Heart left ventricle (tissue), 16 donors: ENCODE data around the gene LRBA. TPM values are rescaled to one million over a fixed set of nuclear protein-coding genes. Genes with fewer than 3 reads are reported as not detected.

Experiments
- ATAC-seq, 4 donors: fragments of 200-7000 bp; cut with Tn5 transposase; one replicate each; pipeline ENCODE4 v1.9.1; 2020 to 2022; ENCODE audit warnings: moderate library complexity in 4 of 4, mild to moderate bottlenecking in 3 of 4, moderate number of reproducible peaks in 1 of 4
- DNase-seq, 5 donors: peaks; one replicate each; pipeline ENCODE4 v3.0.0-alpha.2; 2020
- H3K27ac ChIP-seq, 12 donors: fragments of 200-600 bp; sonication (generic) in 4 of 12; one replicate each; pipeline versions ENCODE4 v1.5.0 to v1.8.0; 2016 to 2022; ENCODE audit warnings: mild to moderate bottlenecking in 2 of 12
- H3K27me3 ChIP-seq, 9 donors: fragments of 200-600 bp; sonication (generic) in 2 of 9; one replicate each; pipeline versions ENCODE4 v1.5.1 to v1.8.0; 2016 to 2022; ENCODE audit warnings: mild to moderate bottlenecking in 3 of 9
- H3K36me3 ChIP-seq, 9 donors: fragments of 200-600 bp; sonication (generic) in 2 of 9; one replicate each; pipeline versions ENCODE4 v1.5.0 to v1.8.0; 2018 to 2022; ENCODE audit warnings: mild to moderate bottlenecking in 2 of 9
- H3K4me1 ChIP-seq, 12 donors: fragments of 200-600 bp; sonication (generic) in 4 of 12; one replicate each; pipeline versions ENCODE4 v1.5.0 to v1.8.0; 2016 to 2022; ENCODE audit warnings: mild to moderate bottlenecking in 3 of 12
- H3K4me3 ChIP-seq, 12 donors: fragments of 200-600 bp; sonication (generic) in 4 of 12; one replicate each; pipeline versions ENCODE4 v1.5.0 to v1.8.0; 2017 to 2022; ENCODE audit warnings: mild to moderate bottlenecking in 9 of 12, moderate library complexity in 4 of 12
- H3K9me3 ChIP-seq, 12 donors: fragments of 200-600 bp; sonication (generic) in 4 of 12; one replicate each; pipeline versions ENCODE4 v1.5.0 to v1.8.0; 2016 to 2022; ENCODE audit warnings: mild to moderate bottlenecking in 1 of 12
- POLR2A ChIP-seq, 2 donors: fragments of 450-650 bp; IDR thresholded peaks; one replicate each; pipeline ENCODE4 v1.6.1; 2017; ENCODE audit warnings: antibody characterized with exemption in 2 of 2, mild to moderate bottlenecking in 2 of 2, moderate library complexity in 2 of 2
- WGBS, 4 donors: extraction: QIAGEN DNeasy Blood & Tissue Kit in 2 of 4; methylation state at CpG; one replicate each; pipeline versions ENCODE4 v1.1.5 to v1.1.7; 2013 to 2018; 5-methylcytosine and 5-hydroxymethylcytosine counted together
- intact Hi-C, 10 donors: fragments of 100-400 bp; cut with DNase I; formaldehyde crosslinking; loops; one replicate each; pipeline versions ENCODE4 v1.11.1 to v1.14.2; 2022
- polyA plus RNA-seq, 2 donors: library from polyadenylated mRNA; stranded (reverse); fragments of 200-250 nt; gene quantifications; one replicate each; pipeline ENCODE4 v1.2.3, GENCODE V29; 2013
- total RNA-seq, 9 donors: library from RNA; depleted of rRNA in 2 of 9; stranded (reverse); fragments of >200 nt in 2 of 9; fragmentation: NEBNext Ultra II Directional in 3 of 9; extraction: Animal tissue kit (Norgen Biotek cat#: 25700) in 3 of 9; gene quantifications; one replicate each; pipeline versions ENCODE4 v1.1.0 to v1.2.4, GENCODE V29; 2016 to 2023
- TF ChIP-seq, protein P1 (sequence below), 12 donors: fragments of 200-600 bp; sonication (generic) in 4 of 12; IDR thresholded peaks; one replicate each; pipeline versions ENCODE4 v1.5.0 to v1.8.0; 2018 to 2022; ENCODE audit warnings: antibody characterized with exemption in 12 of 12, mild to moderate bottlenecking in 5 of 12
- donor health status: ischemic (EF 13 %, LVEDD 7.1; RV severe dilation, severe dysfunction).
- donor health status: healthy with polysubstance abuse.
- donor health status: DM: no; HTN: yes; CAD: no.
- donor health status: DM: no; HTN: no; CAD: no.
- donor health status: ischemic (EF 25% LVEDD 6.9; RV normal size, moderate dysfunction).
- donor health status: ischemic (EF 25% LVEDD 5.7; RV mildly dilated, moderate dysfunction).
- donor health status: healthy.
- donor health status: DM: yes; HTN: yes; CAD: no.
- donor health status: ischemic (EF 35%, LVEDD 5.7; RV mildly dilated, moderate dysfunction).
- donor health status: nonischemic (EF 11% LVEDD 7.7; RV severe dilation, severe dysfunction).
- donor health status: DM: yes; HTN: yes; CAD: no.
- donor health status: PGD.
- donor health status: ischemic (EF 29% LVEDD 5.4; RV normal size, mild dysfunction).
- donor health status: nonischemic (EF 23%, LVEDD 6.1; RV moderate dilation, normal function).

LRBA gene
- total and polyA plus RNA-seq, 11 donors, result 6.5 to 35.1 (median 22.6) TPM

DNA sequence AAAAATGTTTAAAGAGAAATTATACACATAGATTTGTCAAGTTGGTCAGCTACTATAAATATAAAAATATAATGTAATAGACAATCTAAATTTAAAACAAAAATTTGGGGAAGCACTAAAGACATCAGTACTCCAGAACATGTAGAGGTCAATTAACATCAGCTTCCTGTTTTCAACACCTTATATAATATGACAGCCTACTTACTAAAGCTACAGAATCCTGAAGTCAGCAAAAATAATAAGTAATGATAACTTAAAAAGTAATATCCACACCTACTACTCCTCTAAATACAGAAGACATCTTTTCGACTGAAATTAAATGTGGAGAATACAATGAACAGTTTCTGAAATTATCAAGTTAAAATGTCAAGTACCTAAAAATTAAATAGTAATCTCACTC lies 118.6 kb downstream of the LRBA start:
- TF ChIP-seq POLR2A (IDR thresholded peaks at IDR 0.05), result no peak
- TF ChIP-seq, protein P1, sequence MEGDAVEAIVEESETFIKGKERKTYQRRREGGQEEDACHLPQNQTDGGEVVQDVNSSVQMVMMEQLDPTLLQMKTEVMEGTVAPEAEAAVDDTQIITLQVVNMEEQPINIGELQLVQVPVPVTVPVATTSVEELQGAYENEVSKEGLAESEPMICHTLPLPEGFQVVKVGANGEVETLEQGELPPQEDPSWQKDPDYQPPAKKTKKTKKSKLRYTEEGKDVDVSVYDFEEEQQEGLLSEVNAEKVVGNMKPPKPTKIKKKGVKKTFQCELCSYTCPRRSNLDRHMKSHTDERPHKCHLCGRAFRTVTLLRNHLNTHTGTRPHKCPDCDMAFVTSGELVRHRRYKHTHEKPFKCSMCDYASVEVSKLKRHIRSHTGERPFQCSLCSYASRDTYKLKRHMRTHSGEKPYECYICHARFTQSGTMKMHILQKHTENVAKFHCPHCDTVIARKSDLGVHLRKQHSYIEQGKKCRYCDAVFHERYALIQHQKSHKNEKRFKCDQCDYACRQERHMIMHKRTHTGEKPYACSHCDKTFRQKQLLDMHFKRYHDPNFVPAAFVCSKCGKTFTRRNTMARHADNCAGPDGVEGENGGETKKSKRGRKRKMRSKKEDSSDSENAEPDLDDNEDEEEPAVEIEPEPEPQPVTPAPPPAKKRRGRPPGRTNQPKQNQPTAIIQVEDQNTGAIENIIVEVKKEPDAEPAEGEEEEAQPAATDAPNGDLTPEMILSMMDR (IDR thresholded peaks at IDR 0.05), result no peak
- ATAC-seq, result no peak
- Histone ChIP-seq H3K9me3 (no peaks in the 10 kb centered on the region), H3K36me3 (peaks cover 0 to 52% (median 26%) of the 10 kb centered on the region in 9 donors), H3K27ac (no peak overlapping the region), H3K27me3 (no peaks in the 10 kb centered on the region), H3K4me1 (no peaks in the 10 kb centered on the region), H3K4me3 (no peak overlapping the region)
- intact Hi-C loops, result no loop called here
- 85 to 96% (median 91%) methylated on average over 1 of the region's 1 CpG for WGBS, 4 donors
- DNase-seq, result no peak

DNA sequence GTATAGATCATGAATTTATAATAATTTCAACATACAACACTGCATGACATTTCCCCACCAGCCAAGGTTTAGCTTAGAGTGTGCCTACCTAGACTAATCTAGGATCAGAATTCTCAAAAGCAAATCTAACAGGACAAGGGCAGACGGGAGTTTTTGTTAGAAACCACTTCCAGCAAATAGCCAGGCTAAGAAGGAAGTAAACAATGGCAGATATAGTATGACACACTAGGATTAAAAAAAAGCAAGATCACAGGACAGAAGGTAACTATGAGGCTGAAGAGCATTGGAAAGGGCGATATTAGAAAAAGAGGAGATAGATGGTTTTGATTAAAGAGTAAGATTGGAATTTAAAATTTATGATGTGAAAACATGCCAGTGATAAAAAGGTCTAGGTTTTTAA lies 124.8 kb downstream of the LRBA start:
- no peak for TF ChIP-seq POLR2A (IDR thresholded peaks at IDR 0.05)
- TF ChIP-seq, protein P1 (IDR thresholded peaks at IDR 0.05), result no peak

DNA sequence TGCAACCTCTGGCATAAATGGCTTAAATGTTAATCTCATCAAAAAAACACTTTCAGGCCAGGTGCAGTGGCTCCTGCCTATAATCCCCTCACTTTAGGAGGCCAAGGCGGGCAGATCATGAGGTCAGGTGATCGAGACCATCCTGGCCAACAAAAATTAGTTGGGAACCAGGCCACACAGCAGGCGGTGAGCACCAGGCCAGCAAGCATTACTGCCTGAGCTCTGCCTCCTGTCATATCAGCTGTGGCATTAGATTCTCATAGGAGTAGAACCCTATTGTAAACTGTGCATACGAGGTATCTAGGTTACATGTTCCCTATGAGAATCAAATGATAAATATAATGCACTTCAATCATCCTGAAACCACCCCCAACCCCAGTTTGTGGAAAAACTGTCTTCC lies 125.8 kb downstream of the LRBA start:
- TF ChIP-seq POLR2A (IDR thresholded peaks at IDR 0.05), result no peak
- TF ChIP-seq, protein P1 (IDR thresholded peaks at IDR 0.05), result no peak
- 95 to 98% (median 95%) methylated on average over 4 of the region's 4 CpGs for WGBS, 4 donors
- no peak for DNase-seq
- H3K27me3 ChIP-seq, result no peaks in the 10 kb centered on the region
- H3K36me3 ChIP-seq, result peaks cover 0 to 26% (median 7%) of the 10 kb centered on the region in 9 donors
- no peak overlapping the region for H3K27ac ChIP-seq
- no peaks in the 10 kb centered on the region for H3K9me3 ChIP-seq
- no peaks in the 10 kb centered on the region for H3K4me1 ChIP-seq
- H3K4me3 ChIP-seq, result no peak overlapping the region
- no peak for ATAC-seq
- intact Hi-C loops, result no loop called here

More for the DNA sequence above, 124.8 kb downstream of the LRBA start:
- Histone ChIP-seq H3K27me3 (no peaks in the 10 kb centered on the region), H3K36me3 (peaks cover 0 to 26% (median 7%) of the 10 kb centered on the region in 9 donors), H3K9me3 (no peaks in the 10 kb centered on the region), H3K4me1 (no peaks in the 10 kb centered on the region), H3K27ac (no peak overlapping the region), H3K4me3 (no peak overlapping the region)
- no peak for DNase-seq
- no peak for ATAC-seq
- 78 to 89% (median 81%) methylated on average over 2 of the region's 2 CpGs for WGBS, 4 donors
- intact Hi-C loops, result no loop called here

DNA sequence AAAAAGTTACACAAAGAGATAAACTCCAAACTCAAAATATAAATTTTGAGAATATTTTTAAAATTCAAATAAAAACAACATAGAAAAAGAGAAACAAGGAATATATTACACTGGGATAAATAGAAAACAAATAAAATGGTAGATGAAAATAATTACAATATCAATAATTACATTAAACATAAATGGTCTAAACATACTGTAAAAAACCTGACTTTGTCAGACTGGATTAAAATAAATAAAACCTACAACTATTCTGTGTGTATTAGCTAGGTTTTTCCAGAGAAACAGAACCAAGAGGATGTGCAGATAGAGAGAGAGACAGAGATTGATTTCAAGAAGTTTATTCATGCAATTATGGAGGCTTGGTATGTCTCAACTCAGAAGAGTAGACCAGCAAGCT lies 126.5 kb downstream of the LRBA start:
- TF ChIP-seq, protein P1 (IDR thresholded peaks at IDR 0.05), result no peak
- no peak for TF ChIP-seq POLR2A (IDR thresholded peaks at IDR 0.05)
- intact Hi-C loops, result no loop called here
- DNase-seq, result no peak
- no peaks in the 10 kb centered on the region for H3K4me1 ChIP-seq
- H3K4me3 ChIP-seq, result no peak overlapping the region
- H3K27me3 ChIP-seq, result no peaks in the 10 kb centered on the region
- H3K36me3 ChIP-seq, result peaks cover 0 to 23% (median 7%) of the 10 kb centered on the region in 9 donors
- ATAC-seq, result no peak
- no peaks in the 10 kb centered on the region for H3K9me3 ChIP-seq
- H3K27ac ChIP-seq, result no peak overlapping the region
